Muscle of back (tissue), 13 donors: Measurements from ENCODE around the gene CD59. TPM values are rescaled to one million over a fixed set of nuclear protein-coding genes. Genes with fewer than 3 reads are reported as not detected.

Source experiments
- DNase-seq, 3 donors: peaks; one replicate each; pipeline versions ENCODE4 v3.0.0 to v3.0.0-alpha.2; 2013
- long read RNA-seq, 9 donors: transcript quantifications; one replicate each; lab custom pipeline, GENCODE V29; 2026
- polyA plus RNA-seq, 10 donors: library from polyadenylated mRNA; unstranded; fragments of 120-200 nt; gene quantifications; one replicate each; pipeline ENCODE4 v1.2.1, GENCODE V29; 2013; ENCODE audit not compliant: insufficient read length in 10 of 10

The CD59 gene, protein sequence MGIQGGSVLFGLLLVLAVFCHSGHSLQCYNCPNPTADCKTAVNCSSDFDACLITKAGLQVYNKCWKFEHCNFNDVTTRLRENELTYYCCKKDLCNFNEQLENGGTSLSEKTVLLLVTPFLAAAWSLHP
- 100 to 1,000 TPM in 9 of 10 donors, 10 to 100 TPM in 1; 90.7 to 137 (median 114) TPM for polyA plus RNA-seq
- long read RNA-seq, donor 1, full-length matches to known transcripts = 46 of 46 reads
- long read RNA-seq, donor 1, partial matches to known transcripts = 0 of 46 reads
- long read RNA-seq, donor 1, other reads (novel, unspliced or antisense) = 0 of 46 reads
- long read RNA-seq, donor 2, full-length matches to known transcripts = 28 of 28 reads
- long read RNA-seq, donor 2, partial matches to known transcripts = 0 of 28 reads
- long read RNA-seq, donor 2, other reads (novel, unspliced or antisense) = 0 of 28 reads
- long read RNA-seq, donor 3 = 0 reads
- long read RNA-seq, donor 4, full-length matches to known transcripts = 29 of 29 reads
- long read RNA-seq, donor 4, partial matches to known transcripts = 0 of 29 reads
- long read RNA-seq, donor 4, other reads (novel, unspliced or antisense) = 0 of 29 reads
- long read RNA-seq, donor 5, full-length matches to known transcripts = 58 of 58 reads
- long read RNA-seq, donor 5, partial matches to known transcripts = 0 of 58 reads
- long read RNA-seq, donor 5, other reads (novel, unspliced or antisense) = 0 of 58 reads
- long read RNA-seq, donor 6, full-length matches to known transcripts = 40 of 40 reads
- long read RNA-seq, donor 6, partial matches to known transcripts = 0 of 40 reads
- long read RNA-seq, donor 6, other reads (novel, unspliced or antisense) = 0 of 40 reads
- long read RNA-seq, donor 7, full-length matches to known transcripts = 23 of 23 reads
- long read RNA-seq, donor 7, partial matches to known transcripts = 0 of 23 reads
- long read RNA-seq, donor 7, other reads (novel, unspliced or antisense) = 0 of 23 reads
- long read RNA-seq, donor 8, full-length matches to known transcripts = 31 of 31 reads
- long read RNA-seq, donor 8, partial matches to known transcripts = 0 of 31 reads
- long read RNA-seq, donor 8, other reads (novel, unspliced or antisense) = 0 of 31 reads
- long read RNA-seq, donor 9, full-length matches to known transcripts = 8 of 8 reads
- long read RNA-seq, donor 9, partial matches to known transcripts = 0 of 8 reads
- long read RNA-seq, donor 9, other reads (novel, unspliced or antisense) = 0 of 8 reads

DNA sequence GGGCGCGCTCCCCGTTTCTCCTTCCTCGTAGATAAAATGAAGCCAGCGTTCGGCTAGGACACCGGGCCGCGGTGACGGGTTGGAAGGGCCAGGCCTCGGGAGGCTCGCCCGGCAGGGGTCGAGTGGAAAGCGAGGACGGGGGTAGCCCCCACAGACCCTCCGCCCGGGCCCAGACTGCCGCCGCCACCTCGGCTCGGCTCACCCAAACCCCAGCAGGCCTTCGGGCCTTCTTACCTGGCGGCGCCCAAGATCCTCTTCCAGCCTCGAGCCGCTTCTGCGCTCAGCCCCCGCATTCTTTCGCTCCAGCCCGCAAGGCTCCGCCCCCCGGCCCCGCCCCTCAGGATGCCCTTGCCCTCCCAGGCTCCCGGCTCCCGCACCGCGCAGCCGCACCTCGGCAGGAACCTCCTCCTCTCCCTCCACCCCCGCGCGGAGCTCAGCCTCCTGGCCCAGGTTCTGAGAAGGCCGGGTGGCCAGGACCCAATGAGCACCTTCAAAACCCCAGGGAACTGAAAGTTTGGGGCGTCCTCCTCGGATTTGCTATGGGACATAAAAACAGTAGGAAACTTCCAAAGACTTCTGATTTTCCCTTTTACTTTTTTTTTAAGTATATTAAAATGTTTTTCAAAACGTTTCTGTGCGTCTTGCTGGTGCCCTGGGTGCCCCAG, at the start of gene CD59:
Gene CD59 (minus strand): TSS at position 276 of the 665 bp plus-strand sequence. CDS start 13,978 bp downstream, outside the sequence.
- peak; percentile 86 to 95 (median 92) for DNase-seq

DNA sequence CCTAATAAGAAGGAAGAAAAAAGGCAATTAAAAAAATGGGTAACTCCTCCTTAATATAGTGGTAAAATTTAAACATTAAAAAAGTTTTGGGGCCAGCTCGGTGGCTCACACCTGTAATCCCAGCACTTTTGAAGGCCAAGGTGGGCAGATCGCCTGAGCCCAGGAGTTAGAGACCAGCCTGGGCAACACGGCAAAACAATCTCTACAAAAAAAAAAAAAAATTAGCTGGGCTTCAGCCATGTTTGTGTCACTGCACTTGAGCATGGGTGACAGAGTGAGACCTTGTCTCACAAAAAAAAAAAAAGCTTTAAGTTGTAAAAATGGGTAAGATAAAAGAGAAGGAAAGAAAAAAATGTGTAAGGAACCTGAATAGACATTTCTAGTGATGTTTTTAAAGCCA, 49.4 kb upstream of the CD59 start:
- no peak for DNase-seq

DNA sequence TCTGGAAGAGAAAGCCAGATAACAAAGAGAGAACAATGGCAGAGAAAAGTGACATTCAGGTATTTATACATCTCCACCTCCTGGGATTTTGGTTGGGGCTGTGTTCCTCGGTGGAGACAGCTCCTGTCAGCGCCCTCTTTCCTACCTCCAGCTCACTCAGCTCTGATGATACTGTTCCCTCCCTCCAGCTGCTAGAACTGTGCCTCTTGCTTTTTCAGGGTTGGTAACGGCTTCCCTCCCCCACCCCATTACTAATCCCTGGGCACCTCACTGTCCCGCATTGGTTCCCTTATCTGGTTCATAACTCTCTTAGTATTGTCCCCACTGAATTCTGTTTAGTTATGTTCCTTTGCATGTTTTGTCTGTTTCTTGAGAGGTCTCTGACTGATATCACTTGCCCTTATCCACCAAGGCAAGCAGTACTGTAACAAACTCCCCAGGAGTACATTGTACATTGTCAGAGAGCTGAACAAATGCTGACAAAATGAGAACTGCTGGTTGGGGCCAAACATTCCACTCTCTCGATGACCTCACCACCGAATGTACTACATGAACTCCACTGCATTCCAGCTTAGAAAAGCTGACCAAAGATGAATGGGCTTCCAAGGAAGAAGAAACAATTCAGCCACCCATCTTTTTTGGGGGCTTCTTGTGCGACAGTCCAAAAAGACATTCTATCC, 43.8 kb upstream of the CD59 start:
- peak; percentile 66 to 76 (median 73) for DNase-seq

DNA sequence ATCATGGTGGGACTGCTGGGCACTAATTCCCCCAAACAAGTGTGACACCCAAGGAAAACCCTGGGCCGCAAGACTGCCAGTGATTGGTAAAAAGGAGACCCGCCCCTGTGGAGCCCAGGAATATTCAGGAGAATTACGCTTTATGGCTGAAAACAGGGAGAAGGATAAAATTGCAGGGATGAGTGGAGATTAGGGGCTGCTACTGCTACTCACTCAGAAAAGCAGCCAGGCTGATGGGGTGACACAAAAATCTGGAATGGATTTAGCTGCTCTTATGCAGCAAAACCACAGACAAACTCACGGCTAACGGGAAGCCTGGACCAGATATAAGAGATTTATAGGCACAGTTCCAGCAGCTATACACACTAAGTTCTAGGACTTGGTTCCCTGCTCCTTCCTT, 42.5 kb upstream of the CD59 start:
- DNase-seq = peak; percentile 73 to 90 (median 86)

DNA sequence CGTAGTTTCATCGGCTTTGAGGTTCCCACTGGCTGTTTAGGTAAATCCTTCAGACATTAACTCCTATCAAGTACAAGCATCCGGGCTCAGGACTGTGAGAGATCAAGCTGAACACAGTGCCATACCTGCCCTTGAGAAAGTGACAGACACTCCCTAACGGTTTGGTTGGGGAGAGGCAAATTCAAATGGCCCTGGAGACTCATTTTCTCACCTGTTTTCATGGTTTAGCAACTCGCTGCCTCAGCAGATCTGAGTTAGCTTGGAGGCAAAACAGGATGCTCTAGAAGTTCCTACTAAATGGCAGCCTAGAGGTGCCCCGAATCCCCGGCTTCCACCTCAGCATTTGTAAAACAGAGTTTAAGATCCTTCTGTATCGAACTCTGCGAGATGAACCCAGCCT, 41.7 kb upstream of the CD59 start:
- no peak for DNase-seq

DNA sequence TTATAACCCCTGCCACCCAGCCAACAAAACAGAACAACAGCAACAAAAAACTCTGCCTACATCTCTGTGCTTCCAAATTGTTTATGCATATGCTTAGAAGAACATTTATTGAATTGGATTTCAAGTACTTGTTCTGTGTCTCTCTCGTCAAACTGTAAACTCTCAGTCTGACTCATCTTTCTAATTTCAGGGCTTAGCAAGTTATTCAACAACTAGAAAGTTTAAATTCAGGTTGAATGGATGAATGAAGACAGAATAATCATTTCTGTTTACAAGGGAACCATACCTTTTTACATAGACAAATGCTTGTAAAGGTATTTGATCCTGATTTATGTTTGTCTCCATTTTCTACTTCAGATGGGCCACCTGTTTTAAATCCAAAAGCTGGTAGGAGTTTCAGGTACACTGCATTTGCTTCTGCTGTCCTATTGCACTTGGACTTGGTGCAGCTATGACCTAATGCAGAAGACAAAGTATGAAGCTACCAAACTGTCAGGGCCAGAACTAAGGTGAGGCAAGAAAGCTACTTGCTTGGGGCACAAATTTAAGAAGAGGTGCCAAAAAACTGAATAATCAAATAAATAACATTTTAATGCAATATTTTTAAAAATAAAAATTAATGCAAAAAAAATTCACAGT, 39.7 kb upstream of the CD59 start:
- no peak for DNase-seq

DNA sequence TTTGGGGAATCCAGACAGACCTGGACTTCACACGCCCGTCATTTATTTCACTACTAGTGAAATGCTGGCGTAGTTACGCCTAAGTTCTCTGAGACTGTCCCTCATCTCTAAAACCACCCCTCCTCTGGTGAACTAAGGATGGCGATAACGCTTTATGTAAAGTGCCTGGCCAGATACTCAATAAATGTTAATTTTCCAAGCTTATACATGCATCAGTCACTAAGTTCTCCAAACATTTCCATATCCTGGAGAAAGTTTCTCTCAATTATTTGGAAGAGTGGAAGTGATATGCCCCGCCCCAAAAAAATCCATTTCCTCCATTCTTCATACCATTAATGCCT, 39.2 kb upstream of the CD59 start:
- no peak for DNase-seq

DNA sequence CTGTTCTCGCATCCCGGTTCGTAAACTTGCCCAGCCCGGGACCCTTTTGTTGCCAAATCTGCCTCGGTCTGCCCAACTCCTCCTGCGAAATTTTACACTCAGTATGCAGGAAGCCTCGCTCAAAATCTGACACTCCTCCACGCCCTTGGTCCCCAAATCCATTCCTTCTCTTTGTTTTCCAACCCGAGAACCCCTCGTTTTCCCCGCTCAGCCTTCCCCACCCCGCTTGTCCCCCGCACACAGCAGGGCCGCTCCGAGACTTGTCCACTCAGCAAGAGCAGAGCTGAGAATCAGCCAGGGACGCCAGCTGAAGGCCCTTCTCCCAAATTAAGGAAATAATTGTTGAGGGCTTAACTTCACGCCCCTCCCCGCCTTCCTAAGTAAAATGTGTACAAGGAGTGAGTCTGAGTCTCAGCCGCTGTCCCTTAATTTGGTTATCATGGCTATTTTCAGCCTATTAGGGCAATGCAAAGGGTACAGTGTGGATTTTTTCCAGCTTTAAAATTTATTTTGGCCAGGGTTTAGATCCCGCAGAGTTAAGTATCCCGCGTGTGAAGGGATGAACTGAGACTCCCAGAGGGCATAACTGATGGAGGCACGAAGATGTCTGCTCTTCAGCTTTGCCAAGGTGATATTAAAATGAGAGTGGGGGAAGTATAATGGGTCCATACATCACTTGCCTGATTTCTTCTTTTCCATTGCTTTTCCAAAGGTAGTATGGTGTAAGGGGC, 38.7 kb upstream of the CD59 start:
- no peak for DNase-seq

DNA sequence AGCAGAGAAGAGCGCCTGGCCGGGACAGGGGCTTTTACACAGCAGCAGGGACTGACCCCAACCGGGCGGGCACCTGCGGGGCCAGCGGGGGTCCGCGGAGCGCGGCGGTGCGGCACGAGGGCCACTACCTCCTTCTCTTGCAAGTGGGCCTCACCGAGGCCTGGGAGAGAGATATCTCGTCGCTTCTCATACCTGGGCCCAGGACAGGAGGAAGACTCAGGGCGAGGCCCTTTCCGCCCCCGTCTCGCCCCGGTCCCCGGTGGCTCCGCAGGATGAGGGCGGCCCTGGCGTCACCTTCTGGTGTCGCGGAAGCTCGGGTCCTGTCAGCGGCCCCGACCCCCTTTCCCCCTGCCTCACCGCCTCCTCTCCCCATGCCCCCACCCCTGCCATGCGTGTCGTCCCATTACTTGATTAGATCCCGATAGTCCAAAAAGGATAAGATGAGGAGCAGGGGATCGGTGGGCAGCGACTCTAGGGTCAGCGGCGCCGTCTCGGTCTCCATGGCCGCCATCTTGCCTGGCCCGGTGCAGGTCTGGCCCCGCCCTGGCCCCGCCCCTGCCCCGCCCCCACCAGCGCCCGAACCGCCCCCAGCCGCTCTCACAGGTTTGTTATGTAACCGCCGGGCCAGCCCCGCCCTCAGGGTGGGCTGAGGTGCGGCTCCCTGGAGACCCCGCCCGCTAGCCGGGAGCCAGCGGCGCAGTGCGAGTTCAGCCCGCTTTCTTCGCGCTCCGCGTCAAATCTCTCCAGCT, 37.9 kb upstream of the CD59 start, which contains the start of gene FBXO3:
Gene FBXO3 (minus strand): TSS at position 534 of the 749 bp plus-strand sequence. CDS start 23 bp downstream, at position 511.
- peak; percentile 79 to 90 (median 81) for DNase-seq

DNA sequence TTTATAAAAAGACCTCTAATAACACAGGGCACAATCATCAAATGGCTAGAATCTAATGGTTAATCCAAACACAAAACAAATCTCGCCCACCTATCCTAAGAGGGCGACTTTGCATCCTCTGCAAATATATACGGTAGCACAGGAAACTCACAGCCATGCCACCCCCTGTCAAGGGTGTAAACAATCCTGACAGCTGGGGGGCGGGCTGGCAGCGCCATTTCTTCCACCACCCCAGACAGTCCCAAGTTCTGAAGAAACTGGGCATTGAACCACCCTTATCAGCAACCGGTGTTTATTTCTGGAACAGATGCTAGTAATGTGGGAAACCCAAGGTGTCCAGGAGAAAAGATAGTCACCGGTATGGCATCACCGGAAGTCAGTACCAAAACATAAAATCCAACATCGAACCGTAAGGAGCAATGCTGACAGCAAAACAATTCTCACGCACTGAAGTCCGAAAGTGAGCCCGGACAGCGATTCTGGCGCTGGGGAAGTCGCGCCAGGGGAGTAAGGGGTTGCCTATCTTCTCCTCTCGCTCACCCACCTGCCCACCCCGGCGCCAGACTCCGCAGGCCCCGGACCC, 37.3 kb upstream of the CD59 start:
- no peak for DNase-seq

DNA sequence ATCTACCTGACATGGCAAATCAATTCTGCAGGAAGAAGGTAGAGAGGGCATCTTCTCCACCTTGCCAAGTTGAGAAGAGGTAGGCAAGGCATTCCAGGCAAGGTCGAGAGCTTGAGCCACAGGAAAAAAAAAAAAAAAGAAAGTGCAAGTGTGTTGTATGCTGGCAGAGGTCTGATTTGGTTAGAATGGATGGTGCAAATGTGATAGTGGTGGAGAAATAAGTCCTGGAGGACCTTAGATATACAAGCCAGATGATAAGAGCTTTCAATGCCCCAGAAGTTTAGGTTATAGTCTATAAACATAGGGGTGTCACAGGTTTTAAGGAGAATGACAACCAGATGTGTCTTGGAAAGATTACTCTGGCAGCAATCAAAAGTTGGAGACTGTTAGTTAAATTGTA, 36.6 kb upstream of the CD59 start:
- DNase-seq = no peak

DNA sequence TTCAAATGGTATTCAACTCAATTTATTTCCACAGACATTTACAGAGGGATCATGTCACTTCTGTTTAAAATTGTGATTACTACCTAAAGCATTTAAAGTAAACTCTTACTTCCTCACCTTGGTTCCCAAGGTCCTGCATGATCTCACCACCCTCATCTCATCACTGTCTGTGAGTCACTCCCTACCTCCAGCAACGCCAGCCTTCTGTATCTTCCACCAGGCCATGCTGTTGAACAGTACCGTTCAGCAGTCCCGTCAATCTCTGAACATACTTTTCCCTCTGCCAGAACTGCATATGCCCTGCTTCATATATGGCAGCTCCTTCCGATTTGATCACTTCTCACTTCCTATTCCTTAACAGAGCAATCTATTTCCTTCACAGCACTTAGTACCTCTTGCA, 36.1 kb upstream of the CD59 start:
- DNase-seq = no peak

DNA sequence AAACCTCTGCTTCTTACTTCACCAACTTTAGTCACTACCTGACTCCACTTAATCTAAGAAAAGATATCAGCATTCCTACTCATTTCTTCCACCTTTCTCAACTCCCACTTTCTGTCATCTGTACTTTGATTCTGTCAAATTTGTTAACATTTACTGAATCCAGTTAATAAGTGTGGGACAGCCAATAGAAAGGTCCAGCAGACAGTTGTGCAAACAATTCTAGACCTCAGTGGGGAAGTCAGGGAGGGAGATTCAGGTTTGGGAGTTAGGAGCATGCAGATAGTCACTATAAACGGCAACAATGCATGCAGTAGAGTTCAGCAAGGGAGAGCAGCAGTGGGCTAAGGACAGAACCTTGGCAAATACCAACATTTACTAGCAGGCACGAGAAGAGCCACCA, 34.0 kb upstream of the CD59 start:
- DNase-seq = no peak

DNA sequence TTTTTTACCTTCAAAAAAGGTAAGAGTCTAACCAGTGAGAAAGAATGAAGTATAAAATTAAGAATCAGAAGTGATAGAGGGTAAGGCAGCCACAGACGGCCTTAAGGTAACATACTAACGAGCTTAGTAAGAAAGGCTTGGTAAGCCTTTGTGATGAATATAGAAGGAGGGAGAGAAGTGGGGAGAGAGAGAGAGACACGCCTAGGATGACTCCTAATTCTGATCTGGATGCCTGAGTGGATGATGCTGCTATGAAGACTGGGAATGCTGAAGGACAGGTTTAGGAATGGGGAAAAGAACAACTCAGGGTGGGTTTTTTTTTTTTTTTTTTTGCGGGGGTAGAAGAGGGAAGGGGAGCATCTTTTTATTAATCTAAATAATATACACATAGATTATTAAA, 33.3 kb upstream of the CD59 start:
- no peak for DNase-seq

DNA sequence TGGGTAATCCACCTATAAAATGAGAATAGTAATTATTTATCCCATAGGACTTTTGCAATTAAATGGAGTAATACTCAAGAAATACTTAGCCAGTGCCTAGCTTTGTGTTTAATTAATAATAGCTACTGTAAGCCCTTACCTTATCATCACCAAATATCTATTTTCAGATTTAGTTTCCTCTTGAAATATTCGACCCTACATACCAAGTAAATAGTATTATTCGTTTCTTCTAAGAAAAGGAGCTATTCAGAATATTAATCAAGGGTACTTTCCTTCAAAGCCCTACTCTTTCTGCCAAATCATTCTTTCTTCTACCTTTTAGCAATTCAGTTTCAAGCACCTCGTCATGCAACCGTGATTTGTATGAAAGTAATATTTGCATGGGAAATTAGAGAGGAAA, 31.4 kb upstream of the CD59 start:
- DNase-seq = no peak

DNA sequence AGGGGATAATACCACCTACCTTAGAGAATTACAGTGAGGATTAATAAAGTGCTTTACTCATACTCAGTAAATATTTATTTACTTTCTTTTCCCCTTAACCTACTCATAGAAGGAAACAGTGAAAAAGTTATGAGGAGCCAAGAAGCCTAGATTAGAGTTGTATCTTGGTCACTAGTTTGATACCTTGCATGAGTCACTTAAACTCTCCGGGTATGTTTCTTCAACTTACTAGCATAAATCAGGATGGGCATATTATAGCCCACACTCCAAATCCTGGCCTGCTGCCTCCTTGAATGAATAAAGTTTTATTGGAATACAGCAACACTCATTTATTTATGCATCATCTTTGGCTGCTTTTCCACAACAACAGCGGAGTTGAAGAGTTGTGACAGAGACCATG, 29.9 kb upstream of the CD59 start:
- DNase-seq = no peak

DNA sequence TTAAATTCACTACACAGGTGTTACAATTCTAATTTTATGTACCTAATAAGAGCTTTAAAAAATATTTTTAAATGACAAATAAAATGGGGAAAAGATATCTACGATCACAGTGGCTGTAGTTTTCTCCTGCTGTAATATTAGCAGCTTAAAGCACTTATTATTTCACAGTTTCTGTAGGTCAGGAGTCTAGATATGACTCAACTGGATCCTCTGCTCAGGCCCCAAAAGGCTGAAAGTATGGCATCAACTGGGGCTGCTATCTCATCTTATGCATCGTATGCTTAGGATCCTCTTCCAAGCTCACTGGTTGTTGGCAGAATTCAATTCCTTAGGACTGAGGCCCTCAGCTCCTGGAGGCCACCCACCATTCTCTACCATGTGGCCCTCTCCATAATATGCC, 25.2 kb upstream of the CD59 start:
- DNase-seq = no peak

DNA sequence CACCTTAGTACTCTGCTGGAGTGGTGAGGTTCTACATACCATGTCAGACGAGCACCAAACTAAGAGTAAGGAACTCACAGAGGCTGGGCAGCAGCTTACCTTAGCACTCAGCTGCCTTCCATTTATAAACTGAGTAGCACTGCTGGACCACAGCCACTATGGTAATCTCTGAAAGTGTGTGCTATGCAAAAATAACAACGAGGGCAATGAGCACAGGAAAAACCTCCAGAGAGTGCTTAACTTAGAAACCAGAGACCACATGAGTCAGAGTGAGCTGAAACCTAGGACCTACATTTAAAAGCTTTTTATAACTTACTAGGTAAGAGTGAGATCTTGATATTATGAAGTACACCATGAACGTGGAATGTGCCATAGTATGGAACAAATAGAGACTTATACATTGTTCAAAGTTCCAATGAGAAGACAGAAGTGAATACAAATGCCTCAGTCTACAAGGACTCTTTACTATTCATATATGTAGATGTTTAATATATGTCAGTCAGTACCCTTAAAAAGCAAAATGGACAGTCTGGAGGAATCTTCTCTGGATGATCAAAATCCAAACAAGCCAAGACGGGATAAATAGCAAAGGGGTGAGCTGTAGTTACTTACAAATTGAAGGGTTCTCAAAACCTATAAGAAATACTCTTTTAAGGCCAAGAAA, 17.2 kb upstream of the CD59 start:
- DNase-seq = no peak
